Nephron progenitor cell (in vitro differentiated cells): Measurements from ENCODE around the gene MRTFB.

Experiments
- DNase-seq: peaks from one replicate; pipeline ENCODE4 v3.0.0; 2021
- H3K27ac Mint-ChIP-seq: 2 replicates; pipeline ENCODE4 v1.8.0; 2021; ENCODE audit warnings: mild to moderate bottlenecking, moderate library complexity, mixed read lengths
- H3K27me3 Mint-ChIP-seq: 2 replicates; pipeline ENCODE4 v1.8.0; 2021; ENCODE audit warnings: mild to moderate bottlenecking, low read depth, mixed read lengths; ENCODE audit not compliant: poor library complexity
- H3K36me3 Mint-ChIP-seq: 2 replicates; pipeline ENCODE4 v1.8.0; 2021; ENCODE audit warnings: low read depth, mixed read lengths
- H3K4me1 Mint-ChIP-seq: 2 replicates; pipeline ENCODE4 v1.8.0; 2021; ENCODE audit warnings: mixed read lengths
- H3K4me3 Mint-ChIP-seq: 2 replicates; pipeline ENCODE4 v1.8.0; 2021; ENCODE audit warnings: mild to moderate bottlenecking, moderate library complexity, mixed read lengths
- H3K9me3 Mint-ChIP-seq: 2 replicates; pipeline ENCODE4 v1.8.0; 2021; ENCODE audit warnings: mild to moderate bottlenecking, moderate library complexity, mixed read lengths
- TF ChIP-seq, protein P1 (sequence below): fragments of 200-600 bp; sonication (generic); IDR thresholded peaks from 2 replicates; pipeline ENCODE4 v1.5.0; 2021; ENCODE audit warnings: antibody characterized with exemption

MRTFB gene

DNA sequence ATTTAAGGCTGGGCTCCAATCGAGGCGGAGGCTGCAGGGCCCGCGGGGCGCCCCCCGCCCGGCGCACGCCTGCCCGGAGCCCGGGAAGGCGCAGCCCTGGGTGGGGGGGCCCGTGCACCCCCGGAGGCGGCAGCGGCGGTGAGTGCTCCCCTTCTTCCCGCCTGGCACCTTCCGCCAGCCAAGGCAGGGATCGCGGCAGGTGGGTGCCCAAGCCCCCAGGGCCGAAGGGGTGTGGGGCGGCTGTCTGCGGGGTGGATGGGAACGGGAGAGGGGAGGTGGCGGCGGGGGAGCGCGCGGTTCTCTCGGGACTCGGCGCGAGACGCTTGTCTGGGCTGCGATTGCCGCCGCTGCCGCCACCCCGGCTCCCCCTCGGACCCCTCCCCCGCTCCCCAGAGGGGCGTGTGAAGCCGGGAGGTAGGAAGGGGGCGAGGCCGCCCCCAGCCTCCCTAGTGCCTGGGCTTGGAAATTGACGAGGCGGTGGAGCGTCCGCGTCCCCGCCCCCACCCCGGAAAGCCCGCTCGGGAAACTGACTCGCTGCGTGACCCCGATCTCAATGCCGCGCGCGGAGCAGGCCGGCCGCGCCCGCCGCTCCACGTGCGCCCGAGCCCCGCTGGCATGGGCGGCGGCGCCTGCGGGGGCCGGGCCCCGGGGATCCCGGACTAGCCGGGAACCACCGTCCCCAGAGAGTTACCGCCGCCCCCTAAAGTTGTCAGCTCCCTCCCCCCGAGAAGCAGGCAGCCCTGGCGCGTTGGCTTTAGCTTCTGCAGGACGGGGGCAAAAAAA, 231.5 kb downstream of the MRTFB start:
- peaks cover 58% of the 10 kb centered on the region for H3K27me3 Mint-ChIP-seq
- H3K4me3 Mint-ChIP-seq: peak overlapping the region; percentile 85
- no peaks in the 10 kb centered on the region for H3K36me3 Mint-ChIP-seq
- no peak overlapping the region for H3K27ac Mint-ChIP-seq
- H3K9me3 Mint-ChIP-seq: no peaks in the 10 kb centered on the region
- peaks cover 54% of the 10 kb centered on the region for H3K4me1 Mint-ChIP-seq
- TF ChIP-seq, protein P1, sequence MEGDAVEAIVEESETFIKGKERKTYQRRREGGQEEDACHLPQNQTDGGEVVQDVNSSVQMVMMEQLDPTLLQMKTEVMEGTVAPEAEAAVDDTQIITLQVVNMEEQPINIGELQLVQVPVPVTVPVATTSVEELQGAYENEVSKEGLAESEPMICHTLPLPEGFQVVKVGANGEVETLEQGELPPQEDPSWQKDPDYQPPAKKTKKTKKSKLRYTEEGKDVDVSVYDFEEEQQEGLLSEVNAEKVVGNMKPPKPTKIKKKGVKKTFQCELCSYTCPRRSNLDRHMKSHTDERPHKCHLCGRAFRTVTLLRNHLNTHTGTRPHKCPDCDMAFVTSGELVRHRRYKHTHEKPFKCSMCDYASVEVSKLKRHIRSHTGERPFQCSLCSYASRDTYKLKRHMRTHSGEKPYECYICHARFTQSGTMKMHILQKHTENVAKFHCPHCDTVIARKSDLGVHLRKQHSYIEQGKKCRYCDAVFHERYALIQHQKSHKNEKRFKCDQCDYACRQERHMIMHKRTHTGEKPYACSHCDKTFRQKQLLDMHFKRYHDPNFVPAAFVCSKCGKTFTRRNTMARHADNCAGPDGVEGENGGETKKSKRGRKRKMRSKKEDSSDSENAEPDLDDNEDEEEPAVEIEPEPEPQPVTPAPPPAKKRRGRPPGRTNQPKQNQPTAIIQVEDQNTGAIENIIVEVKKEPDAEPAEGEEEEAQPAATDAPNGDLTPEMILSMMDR: no peak
- peak; percentile 66 for DNase-seq

DNA sequence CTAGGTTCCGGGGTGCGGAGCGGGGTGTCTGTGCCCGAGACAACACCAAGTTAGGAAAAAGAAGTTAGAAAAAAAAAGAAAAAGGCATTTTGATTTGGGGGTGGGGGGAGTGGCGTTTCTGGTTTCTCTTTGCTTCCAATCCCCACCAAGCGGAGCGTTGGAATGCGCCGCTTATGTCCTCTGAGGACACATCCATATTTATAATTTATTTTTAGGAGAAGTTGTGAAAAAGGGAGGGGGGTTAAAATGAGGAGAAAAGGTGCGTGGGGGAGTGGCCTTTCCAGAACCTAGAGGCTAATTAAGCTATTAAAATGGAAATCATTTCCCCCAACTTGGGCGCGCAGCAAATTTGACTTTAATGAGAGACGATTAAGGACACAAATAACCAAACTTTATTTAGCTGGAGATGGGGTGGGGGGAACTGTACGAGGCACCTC, 232.1 kb downstream of the MRTFB start:
- DNase-seq: no peak
- H3K4me1 Mint-ChIP-seq: peaks cover 54% of the 10 kb centered on the region
- TF ChIP-seq, protein P1: no peak
- peak overlapping the region; percentile 85 for H3K4me3 Mint-ChIP-seq
- H3K9me3 Mint-ChIP-seq: no peaks in the 10 kb centered on the region
- H3K27ac Mint-ChIP-seq: no peak overlapping the region
- H3K36me3 Mint-ChIP-seq: no peaks in the 10 kb centered on the region
- peaks cover 58% of the 10 kb centered on the region for H3K27me3 Mint-ChIP-seq

GRCh38 chr16:14303639-14304394, 232.7 kb downstream of the MRTFB start:
- TF ChIP-seq, protein P1: no peak
- Mint-ChIP-seq H3K27ac (no peak overlapping the region), H3K4me1 (peaks cover 56% of the 10 kb centered on the region), H3K36me3 (no peaks in the 10 kb centered on the region), H3K27me3 (peaks cover 58% of the 10 kb centered on the region), H3K4me3 (peak overlapping the region; percentile 85), H3K9me3 (no peaks in the 10 kb centered on the region)
- DNase-seq: peak; percentile 31

DNA sequence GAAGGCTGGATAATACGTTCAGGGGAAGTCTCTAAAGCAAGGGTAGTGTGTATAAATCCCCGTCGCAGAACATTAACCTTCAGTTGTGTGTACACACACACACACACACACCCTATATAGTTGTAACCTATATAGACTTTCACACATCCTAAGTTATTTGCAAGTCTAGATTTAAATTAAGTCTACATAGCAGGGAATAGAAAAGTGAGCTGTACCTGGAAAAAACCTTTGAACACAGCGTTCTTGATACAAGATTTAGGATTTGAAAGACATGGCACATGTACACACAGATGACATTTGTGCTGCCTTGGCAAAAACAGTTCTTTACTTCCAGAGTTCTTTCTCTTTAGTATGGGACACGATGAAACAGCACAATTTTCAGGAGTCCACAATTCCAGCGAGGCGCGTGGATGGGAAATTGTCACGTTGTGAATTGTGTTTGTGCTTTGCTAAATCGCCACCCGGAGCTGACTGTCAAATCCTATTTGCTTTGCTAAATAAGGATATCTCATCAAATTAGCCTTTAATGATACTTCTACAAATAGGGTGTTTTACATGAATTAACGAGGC, 233.9 kb downstream of the MRTFB start:
- DNase-seq: no peak
- no peaks in the 10 kb centered on the region for H3K36me3 Mint-ChIP-seq
- no peak overlapping the region for H3K27ac Mint-ChIP-seq
- peak overlapping the region; percentile 49 for H3K4me3 Mint-ChIP-seq
- peaks cover 64% of the 10 kb centered on the region for H3K4me1 Mint-ChIP-seq
- H3K27me3 Mint-ChIP-seq: peaks cover 59% of the 10 kb centered on the region
- H3K9me3 Mint-ChIP-seq: no peaks in the 10 kb centered on the region
- TF ChIP-seq, protein P1: no peak

DNA sequence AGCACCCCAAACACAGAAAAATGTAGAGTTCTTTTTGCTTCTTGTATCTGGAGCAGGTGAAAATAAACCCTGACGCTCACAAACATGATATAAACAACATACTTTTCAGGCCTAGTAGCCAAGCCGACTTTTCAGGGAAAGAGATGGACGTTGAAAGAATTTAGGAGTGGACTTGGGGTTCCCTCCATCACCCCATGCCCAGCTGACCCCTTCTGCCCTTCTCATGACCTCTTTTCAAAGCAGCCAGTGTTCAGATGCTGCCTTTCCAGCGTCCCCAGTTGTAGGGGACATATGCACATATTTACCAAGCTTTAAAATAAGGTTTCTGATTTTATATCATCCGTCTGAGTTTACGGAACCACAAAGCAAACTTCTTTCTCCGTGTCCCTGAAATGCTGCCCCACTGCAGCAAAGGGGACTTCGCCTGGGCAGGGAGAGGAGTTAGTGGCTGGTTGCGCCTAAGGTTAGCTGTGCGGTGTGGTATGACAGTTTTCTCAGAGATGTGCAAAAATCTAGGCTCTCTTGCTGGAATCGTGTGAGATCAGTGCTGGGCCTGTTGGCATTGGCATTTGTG, 235.5 kb downstream of the MRTFB start:
- DNase-seq: no peak
- Mint-ChIP-seq H3K36me3 (no peaks in the 10 kb centered on the region), H3K4me1 (peaks cover 60% of the 10 kb centered on the region), H3K4me3 (no peak overlapping the region), H3K9me3 (no peaks in the 10 kb centered on the region), H3K27ac (peak overlapping the region; percentile 57), H3K27me3 (peaks cover 43% of the 10 kb centered on the region)
- TF ChIP-seq, protein P1: no peak
